Suppressor macrophage treated with lipopolysaccharide for 4 hours (primary cell): ENCODE measurements around the gene LSM4.

ENCODE experiments used
- DNase-seq: peaks from one replicate; pipeline ENCODE4 v3.0.0-alpha.2; 2020

Gene LSM4

DNA sequence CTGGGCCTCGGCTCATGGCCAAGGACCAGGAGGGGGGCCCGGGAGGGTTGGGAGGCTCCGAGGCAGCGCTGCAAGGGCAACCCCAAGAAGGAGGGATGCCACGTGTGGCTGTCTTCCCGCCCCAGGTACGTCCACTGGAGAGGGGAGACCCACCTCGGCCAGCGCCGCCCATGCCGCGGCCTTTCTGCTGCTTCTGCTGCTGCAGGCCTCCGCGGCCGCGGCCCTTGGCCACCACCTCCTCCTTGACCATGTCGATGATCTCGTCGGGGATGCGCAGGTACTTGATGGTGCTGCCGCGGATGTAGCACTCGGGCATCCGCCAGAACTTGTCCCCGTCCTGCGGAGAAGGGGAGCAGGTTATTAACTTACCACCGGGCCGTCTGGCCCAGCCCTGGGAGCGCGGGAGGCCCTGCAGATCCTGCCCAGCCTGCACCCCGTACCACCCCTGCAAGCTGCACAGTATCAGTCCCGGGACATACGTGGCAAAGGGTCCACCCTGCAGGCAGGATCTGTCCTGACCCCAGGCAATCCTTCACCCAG, 13.3 kb downstream of the LSM4 start:
- DNase-seq = no peak

DNA sequence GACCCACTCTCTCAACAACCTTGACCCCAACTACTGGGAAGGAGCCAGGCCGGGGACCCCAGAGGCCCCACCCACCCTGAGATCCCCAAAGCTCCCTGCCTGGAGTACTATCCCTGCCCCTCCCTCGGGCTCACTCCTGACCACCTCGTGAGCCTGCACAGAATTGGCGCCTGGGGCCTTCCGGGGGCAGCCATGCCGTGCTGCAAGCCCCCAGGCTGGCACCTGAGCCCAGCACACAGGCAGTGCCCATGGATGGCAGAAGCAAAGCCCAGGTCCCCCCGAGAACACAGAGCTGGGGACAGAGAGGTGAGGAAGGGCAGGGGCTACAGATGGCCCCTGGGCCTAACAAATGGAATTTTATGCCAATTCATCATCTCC, 13.9 kb downstream of the LSM4 start:
- DNase-seq = no peak

DNA sequence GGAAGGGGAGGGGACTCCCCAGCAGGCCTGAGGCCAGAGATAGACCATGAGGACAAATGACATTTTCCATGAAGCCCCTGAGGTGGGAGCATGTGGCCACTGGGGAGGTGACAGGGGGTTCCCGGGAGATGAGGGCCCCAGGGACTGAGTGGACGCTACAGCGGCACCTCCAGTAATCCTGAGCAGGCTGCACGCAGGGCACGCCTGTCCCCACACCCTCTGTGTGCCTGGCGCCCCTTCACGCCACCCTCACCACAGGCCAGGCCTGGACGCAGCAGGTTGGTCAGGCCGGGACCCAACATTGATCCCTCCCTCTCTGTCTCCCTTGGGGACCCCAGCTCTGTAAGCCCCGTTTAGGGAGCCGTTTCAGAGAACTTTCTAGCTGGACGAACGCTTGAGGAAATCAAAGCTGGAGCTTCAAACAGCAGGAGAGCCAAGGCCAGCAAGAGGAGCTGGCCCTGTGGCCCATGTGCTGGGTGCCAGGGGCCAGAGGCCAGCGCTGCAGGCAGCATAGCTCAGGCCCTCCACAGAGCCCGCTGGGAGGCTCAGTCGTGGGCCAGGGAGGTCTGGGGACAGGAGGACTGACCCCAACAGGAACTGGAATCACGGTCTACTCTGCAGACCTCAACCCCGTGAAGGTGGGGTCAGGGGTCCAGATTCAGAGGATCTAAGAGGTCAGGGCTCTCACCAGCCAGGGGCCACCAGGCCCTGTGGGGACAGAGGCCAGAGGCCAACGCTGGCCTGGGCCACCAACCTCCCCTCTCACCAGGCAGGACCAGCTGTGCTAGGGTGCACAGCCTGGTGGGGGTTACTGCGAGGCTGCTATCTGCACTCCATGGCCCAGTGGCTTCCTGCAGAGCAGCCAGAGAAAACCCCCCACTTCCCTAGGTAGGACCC, 14.6 kb downstream of the LSM4 start:
- DNase-seq = no peak

DNA sequence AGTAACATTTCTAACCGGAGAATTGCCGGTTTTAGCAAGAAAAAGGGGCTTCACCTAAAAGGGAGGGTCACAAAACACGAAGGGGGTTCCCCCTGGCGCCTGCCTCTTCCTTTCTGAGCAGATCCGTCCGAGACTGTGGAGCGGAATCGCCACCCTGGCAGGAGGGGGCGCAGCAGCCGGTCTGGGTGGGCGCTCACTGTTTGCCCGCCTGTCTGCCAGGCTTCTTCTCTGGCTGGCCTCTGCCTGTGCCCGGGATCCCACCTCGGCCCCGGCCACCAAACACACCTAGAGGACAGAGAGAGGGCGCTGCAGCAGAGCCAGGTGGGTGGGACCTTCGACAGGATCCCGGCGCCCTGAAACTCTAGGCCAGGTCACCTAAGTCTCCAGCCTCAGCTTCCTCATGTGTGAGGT, 15.6 kb downstream of the LSM4 start:
- no peak for DNase-seq

DNA sequence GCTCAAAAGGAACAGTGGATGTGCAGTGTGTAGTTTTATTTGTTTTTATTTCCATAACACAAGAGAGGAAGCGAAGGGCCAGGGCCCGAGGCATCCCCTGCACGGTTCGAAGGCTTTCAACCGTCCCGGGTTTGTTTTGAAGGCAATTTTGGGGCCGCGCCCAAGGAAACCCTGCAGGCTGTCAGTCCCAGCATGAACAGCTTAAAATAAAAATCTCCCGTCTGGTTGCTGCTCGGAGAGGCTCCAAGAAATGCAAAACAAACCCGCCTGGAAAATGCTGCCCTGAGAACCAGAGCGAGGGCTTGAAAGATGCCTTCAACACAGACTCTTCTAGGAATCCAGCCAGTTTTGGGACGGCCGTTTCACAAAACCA, 16.0 kb downstream of the LSM4 start:
- DNase-seq = no peak

DNA sequence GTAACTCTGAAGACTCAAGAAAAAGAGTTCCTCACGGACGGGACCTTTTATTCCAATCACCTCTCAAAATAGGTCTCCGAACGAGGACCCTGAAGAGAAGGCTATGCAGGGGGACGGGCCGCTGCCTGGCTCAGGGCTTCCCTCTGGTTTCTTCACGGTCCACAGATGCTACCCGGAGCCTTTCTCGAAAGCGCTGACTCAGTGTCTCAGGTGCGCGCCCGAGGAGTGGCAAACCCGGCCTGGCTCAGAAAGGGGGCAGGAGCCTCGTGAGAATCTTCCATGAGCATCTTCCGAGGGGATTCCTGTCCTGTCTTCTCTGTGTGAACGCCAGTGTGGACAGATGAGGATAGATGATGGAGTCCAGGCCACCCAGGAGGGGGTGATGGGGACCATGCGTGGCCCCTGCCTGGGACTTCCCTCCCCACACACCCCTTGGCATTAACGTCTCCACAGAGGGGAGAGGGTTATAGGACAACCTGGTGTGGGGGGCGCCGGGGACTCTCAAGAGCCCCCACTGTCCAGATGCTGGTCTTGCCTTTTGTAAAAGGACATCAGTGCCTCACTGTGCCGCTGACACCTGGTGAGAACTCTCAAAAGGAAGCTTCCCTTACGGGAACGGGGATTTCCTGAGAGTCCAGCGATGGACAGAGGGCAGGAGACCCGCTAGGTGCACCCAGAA, 16.5 kb downstream of the LSM4 start:
- no peak for DNase-seq

DNA sequence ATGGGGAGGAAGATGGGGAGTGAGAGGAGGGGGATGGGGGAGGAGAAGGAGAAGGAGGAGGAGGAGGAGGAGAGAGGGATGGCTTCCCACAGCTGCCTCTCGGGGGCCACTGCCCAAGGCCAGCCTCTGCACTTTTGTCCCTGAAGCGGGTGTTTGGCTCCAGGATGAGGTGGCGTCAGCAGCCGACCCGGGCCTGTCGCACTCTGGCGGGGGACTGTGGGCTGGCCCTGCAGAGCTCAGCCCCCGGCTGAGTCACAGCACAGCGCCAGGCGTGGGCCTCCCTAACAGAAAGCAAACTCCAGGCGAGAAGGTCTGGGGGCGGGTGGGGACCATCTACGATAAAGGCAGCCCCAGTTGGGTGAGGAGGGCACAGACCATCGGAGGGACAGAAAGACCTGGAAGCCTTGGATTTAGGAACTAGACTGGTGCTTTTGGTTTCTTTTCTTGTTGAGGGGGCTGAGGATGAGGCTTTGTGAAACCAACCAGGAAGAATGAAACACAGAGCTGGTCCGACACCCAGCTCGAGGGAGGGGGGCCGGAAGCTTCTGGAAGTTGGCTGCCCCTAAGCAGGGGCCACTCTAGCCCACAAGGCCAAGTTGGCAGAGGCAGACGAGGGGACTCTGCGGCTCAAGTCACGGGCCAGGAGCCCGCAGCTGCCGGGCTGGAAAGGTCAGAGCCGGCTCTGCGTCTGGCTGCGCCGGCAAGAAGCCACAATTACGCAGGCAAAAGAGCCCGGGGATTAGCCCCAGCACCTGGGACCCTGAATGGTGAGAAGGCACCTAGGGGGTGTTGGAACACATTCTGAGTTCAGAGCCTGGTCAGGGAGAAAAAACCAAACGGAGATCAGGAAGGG, 18.2 kb downstream of the LSM4 start:
- peak; percentile 94 for DNase-seq

DNA sequence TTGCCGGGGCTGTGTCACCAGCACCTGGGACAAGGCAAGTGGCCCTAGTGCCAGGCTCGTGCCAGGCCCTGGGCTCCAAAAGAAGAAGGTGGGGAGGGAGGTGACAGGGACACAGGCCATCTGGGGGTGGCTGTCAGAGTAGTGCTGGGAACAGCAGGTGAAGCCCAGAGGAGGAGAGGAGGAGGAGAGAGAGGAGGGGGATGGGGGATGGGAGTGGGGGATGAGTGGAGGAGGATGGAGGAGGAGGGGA, 18.7 kb downstream of the LSM4 start:
- no peak for DNase-seq

DNA sequence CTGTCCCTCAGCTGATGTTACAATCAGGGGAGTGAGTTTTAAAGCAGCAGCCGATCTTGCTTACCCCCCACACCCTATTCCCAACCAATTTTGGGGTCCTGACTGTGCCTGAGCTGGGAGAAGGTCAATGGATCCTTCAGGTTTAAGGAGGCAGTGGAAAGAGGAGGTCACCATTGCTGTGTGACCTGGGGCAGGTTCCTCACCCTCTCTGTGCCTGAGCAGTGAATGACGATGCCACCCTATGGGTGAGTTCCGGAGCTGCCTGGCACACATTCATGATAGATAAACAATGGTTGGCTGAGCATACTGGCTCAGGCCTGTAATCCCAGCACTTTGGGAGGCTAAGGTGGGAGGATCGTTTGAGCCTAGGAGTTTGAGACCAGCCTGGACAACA, 21.2 kb downstream of the LSM4 start:
- DNase-seq = no peak

DNA sequence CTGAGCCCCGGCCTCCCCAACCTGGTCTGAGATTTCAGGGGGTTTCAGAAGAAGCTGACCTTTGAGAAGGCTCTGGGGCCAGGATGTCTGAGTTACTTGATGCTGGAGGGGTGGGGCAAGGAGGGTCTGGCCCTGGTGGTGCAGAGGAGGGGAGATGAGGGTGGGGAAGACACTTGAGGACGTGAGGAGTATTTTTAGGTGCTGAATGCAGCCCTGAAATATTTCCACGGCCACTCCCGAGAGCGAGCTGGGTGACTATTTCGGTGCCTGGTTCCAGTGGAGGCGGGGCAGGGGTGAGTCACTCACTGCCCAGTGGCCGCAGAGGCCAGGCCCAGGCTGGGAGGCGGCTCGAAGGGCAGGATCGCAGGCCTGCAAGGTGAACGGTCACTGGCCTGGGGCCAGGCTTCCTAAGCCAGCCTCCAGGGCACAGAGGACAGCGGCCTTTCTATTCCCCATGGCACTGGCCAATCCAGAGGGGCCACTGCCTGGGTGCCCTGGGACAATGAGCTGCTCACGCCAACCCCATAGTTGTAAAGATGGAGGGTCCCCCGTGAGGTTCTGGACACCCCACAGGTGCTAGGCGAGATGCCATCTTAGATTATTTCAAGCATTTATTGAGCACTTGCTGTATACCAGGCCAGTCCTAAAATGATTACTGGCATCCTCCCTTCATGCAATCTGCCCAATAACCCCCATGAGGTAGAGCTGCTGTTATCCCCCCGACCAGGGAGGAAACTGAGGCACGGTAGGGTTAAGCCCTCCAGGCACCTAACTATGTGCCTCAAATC, 21.8 kb downstream of the LSM4 start:
- peak; percentile 81 for DNase-seq

DNA sequence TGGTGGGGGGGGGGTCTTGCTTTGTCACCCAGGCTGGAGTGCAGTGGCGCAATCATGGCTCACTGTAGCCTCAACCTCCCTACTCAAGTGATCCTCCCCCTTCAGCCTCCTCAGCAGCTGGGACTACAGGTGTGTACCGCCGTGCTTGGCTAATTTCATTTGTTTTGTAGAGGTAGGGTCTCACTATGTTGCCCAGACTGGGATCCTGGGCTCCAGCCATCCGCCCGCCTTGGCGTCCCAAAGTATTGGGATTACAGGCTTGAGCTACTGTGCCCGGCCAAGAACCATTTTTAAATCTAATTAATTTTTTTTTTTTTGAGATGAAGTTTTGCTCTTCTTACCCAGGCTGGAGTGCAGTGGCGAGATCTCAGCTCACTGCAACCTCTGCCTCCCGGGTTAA, 23.2 kb downstream of the LSM4 start:
- DNase-seq = no peak

DNA sequence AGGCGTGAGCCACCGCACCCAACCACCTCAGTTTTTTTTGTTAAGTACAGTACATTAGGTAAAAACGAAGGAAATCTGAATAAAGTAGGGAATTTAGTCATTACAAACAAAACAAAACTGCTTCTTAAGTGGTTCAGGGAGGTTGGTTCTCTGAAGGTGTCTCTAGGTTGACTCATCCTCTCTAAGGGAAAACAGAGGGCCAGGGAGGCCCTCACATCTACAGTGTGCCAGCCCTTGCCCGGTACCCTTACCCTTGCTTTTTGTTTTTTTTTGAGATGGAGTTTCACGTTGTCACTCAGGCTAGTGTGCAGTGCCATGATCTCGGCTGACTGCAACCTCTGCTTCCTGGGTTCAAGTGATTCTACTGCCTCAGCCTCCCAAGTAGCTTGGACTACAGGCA, 24.3 kb downstream of the LSM4 start:
- no peak for DNase-seq

DNA sequence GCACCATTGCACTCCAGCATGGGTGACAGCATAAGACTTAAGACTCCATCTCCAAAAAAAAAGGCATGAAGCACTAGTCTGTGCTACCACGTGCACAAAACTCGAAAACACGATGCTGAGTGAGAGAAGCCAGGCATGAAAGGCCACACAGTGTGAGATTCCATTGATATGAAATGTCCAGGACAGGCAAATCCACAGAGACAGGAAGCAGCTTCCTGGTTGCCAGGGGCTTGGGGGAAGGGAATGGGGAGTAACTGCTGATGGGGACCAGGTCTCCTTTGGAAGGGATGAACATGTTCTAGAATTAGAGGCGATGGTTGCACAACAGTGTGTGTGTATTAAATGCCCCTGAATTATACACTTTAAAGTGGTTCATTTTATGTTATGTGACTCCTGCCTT, 25.6 kb downstream of the LSM4 start:
- no peak for DNase-seq

DNA sequence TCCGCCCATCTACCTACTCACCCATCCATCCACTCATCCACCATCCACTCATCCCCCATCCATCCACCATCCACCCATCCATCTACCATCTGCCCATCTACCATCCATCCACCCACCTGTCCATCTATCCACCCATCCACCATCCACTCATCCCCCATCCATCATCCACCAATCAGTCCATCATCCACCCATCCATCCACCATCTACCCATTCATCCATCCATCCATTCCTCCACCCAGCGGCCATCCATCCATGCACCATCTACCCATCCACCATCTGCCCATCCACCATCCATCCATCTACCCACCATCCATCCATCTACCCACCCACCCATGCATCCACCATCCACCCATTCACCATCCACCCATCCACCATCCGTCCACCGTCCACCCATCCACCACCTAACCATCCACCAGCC, 27.8 kb downstream of the LSM4 start:
- DNase-seq = no peak

DNA sequence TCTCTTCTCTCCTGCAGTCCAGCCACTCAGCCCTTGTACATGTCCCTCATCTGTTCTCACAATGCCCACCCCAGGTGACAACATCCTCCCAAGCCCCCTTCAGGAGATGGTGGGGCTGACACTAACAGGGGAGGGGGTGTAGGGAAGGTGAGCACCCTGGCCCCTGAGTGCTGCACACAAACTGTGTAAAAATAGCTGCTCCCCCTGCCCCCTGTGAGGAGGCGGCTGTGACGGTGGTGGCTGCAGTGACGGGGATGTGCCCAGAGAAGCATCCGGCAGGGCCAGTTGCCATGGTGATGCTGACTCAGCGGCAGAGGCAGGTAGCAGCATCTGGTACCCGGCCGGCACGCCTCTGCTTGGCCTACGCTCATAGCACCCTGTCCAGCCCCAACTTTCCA, 28.4 kb downstream of the LSM4 start:
- DNase-seq = no peak

DNA sequence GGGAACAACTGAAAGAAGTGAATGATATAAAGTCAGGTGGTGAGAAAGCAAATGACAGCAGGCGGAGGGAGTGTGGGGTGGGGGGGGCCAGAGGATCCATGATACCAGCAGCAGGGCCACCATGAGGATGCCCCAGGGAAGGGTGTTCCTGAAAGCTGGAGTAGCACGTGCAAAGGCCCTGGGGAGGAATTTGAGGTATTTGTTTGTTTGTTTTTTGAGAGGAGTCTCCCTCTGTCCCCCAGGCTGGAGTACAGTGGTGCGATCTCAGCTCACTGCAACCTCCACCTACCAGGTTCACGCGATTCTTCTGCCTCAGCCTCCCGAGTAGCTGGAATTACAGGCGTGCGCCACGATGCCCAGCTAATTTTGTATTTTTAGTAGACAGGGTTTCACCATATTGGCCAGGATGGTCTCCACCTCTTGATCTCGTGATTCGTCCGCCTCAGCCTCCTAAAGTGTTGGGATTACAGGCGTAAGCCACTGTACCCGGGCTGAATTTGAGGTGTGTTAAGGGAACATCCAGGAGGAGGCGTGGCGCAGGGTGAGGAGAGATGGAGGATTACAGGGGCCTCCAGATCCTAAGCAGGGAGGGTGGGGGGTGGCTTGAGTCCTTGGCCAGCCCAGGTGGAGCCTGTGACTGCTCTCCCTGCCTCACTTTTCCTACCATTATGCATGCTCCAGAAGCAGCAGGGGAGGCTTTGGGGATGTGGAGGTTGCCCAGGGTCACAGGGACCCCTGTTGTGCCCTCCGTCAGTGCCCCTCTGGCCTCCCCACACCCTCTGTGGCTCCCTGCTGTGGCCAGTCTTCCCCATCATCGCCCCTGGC, 29.0 kb downstream of the LSM4 start:
- no peak for DNase-seq

DNA sequence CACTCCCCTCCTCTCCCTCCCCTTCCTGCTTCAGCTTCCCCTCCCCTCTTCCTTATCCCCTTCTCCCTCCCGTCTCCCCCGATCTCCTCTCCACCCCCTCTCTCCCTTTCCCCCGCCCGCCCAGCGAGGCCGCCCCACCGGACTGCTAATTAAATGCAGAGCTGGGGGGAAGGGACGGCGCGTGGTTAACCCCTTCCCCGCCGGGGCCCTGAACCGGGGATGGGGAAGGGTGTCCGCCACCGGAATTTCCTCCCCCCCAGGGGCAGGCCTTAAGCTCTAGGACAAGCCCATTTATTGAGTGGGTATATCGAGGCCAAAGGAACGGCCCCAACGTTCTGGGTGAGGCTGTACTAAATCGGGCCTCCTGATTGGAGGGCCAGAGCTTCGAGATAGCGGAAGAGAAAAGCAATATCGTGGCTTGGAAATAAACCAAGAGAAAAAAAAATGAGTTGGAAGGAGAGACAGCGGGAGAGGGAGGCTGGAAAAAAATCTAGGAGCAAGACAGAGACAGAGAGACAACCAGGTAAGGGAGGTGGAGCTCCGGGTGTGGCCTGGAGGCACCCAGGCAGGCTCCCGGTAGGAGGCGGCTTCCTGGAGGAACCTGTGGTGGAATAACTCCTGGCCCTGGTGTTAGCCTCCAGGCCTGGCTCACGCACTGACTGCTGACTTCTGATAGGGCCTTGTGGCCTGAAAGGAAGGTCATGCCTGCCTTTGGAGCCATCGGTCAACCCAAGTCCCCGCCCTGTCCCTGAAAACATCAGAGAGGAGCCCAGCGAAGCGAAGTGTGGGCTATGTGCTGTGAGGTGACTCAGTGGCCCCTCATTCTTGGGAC, 29.9 kb downstream of the LSM4 start:
- DNase-seq = peak; percentile 75

DNA sequence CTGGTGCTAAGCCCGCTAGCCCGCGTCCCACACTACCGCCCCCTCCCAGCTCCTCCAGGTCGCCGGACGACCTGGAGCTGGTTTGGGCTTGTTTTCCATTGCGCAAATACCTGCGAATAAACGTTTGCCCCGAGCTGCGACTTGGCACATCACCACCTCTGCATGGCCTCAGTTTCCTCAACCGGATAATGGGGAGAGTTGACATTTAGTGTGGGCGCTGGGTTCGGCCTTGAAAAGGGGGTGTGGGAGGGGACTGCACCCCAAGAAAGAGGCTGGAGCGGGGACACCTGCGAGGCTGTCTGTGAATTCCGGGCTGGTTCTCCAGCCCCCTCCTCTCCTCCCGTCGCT, 30.4 kb downstream of the LSM4 start:
- DNase-seq = no peak

DNA sequence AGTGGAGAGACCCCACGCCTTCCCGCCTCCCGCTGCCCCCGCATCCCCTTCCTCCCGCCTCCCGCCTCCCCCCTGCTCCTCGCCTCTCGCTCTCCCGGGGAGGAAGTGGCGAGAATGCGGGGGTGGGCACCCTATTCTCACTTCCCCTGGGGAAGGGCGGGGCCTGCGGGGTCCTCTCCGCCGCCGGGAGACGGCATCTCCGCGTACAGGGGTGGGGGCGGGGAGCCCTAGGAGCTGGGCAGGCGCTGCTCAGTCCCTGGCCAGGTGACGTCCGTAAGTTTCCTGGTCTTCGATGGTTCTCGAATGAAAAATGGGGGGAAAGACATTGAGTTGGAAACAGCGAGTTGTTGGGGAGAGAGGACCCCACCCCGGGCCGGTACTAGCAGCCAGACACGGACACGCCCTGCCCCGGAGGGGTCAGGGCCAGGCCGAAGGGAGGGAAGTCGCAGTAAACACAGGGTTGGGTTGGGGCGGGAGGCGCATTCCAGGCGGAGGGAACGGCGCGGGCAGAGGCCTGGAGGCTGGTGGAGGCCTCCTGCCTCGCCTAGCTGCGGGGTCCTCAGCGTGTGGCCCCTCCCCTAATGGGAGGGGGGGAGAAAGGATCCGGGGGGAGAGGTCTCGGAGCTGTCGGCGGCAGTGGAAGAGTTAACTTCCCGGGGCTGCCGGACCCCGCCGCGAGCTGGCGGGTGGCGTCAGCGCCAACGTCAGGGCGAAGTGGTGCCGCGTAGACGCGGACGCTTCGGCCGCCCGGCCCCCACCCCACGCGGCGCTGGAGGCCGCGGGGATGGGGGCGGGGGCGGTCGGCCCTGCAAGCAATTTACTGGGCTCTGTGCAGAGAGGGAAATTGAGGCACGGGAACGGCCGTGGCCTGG, 31.1 kb downstream of the LSM4 start:
- DNase-seq = peak; percentile 94

DNA sequence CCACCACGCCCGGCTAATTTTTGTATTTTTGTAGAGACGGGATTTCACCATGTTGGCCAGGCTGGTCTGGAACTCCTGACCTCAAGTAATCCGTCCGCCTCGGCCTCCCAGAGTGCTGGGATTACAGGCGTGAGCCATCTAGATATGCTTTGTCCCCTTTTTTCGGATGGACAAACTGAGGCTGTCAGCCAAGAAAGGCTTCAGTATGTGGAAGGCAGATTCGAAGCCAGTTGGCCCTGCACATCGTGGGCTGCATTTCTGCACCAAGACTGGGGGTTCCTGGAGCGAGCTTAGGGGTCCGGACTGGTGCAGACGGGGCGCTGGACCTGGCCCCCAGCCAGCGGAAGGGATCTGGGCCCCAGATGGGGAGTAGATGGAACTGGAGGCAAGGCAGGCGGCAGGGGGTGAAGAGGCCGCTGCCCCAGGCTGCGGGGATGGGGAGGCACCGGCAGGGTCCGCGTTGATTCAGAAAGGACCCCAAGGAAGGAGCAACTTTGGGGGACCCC, 31.8 kb downstream of the LSM4 start:
- DNase-seq = no peak
